Femur (tissue), 1 donor: ENCODE measurements around the gene LAD1.

ENCODE experiments used
- DNase-seq: peaks from one replicate; pipeline ENCODE4 v3.0.0-alpha.2; 2017

The LAD1 gene

DNA sequence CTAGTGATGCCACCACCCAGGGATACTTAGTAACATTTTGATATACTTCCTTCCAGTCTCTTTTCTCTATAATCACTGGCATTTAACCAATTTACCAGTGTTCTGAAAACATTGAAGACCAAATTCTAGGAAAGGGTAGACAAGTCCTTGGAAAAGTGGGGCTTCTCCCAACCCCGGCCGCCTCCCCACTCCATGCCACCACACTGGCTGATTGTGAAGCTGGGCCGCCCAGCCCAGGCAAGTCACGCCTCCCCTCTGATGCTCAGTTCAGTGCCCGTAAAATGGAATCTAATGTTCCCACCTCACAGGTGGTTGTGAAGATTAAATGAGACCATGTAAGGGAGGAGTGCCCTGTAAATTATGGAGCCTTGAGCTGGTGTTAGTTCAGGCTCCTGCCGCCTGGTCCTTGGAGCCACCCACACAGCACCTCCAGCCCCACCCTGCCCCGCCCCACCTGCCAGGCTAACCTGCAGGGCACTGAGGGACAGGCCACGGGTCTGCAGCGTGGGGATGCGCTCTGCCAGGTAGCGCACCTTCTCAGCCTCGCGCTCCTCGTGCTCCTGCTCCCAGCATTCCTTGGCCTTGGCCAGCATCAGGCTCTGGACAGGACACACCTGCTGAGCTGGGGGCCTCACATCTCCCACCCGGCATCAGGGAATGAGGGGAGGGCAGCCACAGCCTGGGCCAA, 15.1 kb upstream of the LAD1 start:
- DNase-seq = no peak

GRCh38 chr1:201411292-201411691, 12.2 kb upstream of the LAD1 start:
- no peak for DNase-seq

DNA sequence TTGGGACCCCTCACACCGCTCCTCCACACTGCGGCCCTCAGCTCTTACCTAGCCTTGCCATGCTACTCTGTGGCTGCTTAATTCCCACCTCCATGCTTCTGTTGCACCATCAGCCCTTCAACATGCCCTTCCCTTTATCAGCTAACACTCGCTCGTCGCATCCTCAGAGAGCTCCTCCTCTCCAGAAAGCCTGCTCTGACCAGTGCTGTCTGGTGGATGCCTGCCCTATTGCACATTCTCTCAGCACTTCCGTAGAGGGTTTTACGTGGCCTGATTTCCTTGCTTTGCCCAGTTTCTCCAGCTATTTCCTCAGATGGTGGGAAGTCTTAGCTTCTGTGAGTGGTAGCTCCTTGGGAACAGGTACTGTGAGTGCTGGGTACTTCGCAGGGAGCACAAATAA, 10.3 kb upstream of the LAD1 start:
- no peak for DNase-seq

- no peak for DNase-seq
Measured at GRCh38 chr1:201408834-201409200, 9.7 kb upstream of the LAD1 start.

- DNase-seq = peak; percentile 81
Measured at GRCh38 chr1:201408176-201408833, 9.2 kb upstream of the LAD1 start.

GRCh38 chr1:201406831-201407406, 7.8 kb upstream of the LAD1 start:
- DNase-seq = no peak

- DNase-seq = no peak
Measured at GRCh38 chr1:201405484-201405831, 6.3 kb upstream of the LAD1 start.

DNA sequence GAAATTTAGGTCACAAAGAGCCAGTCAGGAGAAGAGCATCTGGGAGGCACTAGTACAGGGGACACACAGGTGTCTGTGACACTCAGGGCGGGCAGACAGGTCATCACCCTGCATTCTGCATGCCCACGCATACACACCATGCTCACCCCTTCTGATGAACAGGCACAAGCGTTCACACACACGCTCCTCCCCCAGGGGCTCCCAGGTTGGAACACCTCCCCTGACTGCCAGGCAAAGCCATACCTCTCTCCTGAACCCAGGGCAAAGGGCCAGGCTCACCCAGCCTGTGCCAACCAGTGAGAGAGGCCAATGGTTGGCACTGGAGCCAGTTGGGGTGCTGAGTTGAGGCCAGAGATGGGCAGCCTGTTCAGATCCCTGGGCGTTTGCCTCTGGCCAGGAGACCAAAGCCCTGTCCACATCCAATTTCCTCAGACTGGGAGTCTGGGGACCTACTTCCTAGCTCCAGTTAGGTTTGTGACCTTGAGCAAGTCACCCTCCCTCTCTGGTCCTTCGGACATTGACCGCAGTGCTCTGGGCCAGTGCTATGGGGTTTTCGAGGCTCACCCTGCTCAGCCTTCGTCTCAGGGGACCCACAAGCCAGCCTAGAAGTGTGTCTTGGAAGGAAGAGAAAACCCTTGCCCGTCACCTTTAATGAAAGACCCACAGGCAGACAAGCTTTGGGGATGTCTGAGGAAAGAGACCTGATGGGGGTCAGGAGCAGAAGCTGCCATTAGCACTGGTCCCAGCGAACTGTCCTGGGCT, 5.8 kb upstream of the LAD1 start:
- DNase-seq = no peak

DNA sequence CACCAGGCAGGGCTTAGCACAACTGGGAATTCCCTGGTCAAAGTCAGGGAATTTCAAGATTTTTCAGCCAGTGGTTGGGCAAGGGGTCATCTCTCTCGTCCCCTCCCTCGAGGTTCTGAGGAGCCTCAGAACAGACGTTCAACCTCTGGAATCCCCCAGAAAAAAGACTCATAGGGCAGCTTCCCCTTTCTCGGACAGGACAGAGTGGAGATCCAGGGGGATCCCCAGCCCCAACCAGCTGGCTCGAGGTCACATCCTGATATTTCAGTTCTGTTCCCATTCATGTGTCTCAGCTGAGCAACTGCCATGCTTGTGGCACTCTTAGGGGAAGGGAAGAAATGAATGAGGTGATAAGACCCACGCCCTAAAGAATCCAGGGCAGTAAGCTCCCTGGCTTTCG, 4.9 kb upstream of the LAD1 start:
- DNase-seq = no peak

GRCh38 chr1:201403359-201403758, 4.2 kb upstream of the LAD1 start:
- DNase-seq = no peak

DNA sequence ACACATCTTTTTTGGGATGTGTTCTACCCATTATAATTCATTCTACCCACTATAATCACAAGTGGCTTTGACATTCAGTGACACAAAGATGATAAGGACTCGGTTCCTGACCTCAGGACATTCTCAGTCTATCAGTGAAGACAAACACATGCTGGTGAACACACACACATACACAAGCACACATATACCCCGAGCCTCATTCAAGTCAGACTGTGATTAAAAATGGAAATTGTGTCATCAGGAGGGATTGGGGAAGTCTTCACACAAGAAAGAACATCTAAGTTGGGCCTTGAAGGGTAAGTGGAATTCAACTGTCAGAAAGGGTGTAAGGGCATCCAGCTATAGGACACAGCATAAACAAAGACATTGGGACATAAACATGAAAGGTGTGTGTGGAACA, 2.6 kb upstream of the LAD1 start:
- DNase-seq = no peak

GRCh38 chr1:201400852-201401230, 1.7 kb upstream of the LAD1 start:
- DNase-seq = no peak

DNA sequence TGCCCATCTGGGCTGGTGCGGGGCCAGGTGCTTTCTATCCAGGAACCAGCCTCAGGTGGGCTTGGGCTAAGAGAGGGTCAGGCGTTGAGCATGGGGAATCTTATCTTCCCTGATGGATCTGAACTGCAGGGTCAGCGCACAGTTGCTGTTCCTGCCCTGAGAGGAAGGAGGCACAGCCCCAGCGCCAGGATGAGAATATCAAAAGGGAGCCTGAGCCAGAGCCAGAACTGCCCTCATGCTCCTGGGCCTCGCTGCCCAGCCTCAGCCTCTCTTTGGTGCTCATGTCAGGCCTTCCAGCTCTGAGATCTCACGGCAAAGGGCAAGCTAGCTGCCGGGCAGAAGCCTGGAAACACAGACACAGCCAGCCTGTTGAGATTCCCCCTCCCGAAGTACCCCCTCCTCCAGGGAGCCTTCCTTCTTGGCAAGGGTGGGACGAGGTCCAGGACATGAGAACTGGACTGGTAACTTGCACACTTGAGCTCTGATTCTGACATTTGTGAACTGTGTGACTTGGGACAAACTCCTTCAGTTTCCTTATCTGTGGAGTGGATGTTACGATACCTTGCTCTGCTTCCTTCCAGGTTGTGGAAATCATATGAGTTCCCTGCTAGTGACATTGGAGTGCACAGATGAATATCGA, 1.2 kb upstream of the LAD1 start:
- no peak for DNase-seq

GRCh38 chr1:201399352-201400126, 415 bp upstream of the LAD1 start:
- peak; percentile 50 for DNase-seq

GRCh38 chr1:201397675-201398074, 1.4 kb downstream of the LAD1 start:
- DNase-seq = no peak

DNA sequence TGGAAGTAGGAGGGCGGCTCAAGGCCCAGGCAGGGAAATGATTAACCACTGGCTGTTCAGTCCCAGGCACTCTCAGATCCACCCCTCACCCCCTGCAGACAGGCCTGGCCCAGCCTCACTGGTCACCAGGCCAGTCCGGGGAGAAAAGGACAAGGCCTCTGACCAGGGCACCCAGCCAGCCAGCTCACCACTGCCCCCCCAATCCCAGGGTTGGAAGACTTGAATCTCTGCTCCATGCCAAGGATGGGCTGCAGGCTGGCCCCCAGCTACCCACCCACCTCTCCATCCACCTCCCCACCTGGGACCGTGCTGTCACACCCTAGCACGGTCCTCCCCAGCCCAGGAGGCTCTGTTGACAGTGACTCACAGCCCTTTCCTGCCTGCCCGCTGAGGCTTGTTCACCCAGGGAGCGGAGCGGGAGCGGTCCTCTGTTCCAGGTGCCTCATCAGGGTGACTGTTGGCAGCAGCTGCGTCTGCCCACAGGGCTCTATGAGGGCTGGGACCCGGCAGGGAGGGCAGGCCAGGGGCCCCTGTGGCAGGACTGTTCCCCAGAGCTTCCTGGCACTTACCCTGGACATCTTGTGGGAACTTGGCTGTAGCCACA, 2.2 kb downstream of the LAD1 start:
- DNase-seq = no peak

GRCh38 chr1:201395936-201396335, 3.2 kb downstream of the LAD1 start:
- peak; percentile 60 for DNase-seq

DNA sequence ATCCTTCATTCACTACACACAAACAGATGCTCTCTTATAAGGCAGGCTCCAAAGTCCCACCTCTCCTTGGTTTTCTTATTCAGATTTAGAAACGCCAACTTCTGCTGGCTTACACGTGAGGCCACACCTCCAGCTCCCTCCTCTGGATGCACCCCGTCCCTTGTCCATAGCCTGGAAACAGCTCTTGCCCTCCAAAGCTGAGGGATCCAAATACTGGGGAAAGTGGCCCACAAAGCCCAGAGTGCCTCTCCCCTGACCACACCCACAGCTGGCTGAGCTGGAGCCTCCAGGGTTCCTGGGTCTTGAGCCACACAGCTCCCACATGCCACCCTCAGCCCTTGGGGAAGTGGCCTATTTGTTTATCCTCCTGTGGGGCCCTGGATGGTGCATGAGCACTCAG, 4.5 kb downstream of the LAD1 start:
- no peak for DNase-seq

DNA sequence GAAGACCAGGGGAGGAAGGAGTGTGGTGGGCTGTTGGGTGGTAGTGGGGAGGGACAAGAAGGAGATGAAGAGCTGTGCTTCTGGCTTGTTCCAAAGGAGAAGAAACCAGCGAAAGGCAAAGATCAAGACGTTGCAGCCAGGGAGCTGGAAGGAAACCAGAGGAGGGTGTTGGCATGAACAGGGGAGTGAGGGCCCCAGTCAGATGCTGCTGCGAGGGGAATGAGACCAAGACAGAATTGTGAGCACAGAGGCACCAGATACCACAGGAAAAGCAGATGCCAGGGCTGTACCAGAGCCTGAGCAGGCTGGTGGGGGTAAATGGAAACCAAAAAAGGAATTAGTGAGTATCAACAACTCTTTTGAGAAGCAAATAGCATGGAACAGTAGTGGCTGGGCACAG, 6.0 kb downstream of the LAD1 start:
- no peak for DNase-seq

GRCh38 chr1:201391651-201392511, 7.2 kb downstream of the LAD1 start:
- DNase-seq = no peak

- no peak for DNase-seq
Measured at GRCh38 chr1:201391225-201391624, 7.9 kb downstream of the LAD1 start.
